ENCODE data around the gene TENM4. TPM values are rescaled to one million over a fixed set of nuclear protein-coding genes. Genes with fewer than 3 reads are reported as not detected.

TENM4 gene
- polyA plus RNA-seq, 2 of the 4 experiments (the other 2 are of a cell fraction) = 0.06 to 0.31 TPM

DNA sequence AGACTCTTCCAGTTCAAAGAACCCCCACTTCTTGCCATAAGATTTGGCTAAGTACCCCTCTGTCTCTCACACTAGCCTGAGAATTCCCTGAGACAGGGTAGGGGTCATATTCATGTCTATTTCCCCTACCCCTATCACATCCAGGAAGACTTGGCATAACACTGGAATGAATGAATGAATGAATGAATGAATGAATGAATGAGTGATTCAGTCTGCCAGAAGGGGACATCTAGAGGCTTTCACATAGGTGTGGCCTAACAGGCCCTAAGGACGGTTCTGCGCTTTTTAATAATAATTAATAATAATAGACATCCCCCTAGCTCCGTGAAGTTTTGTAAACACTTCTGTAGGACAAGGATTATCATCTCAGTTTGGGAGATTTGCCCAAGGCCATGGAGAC is 415.7 kb downstream of the TENM4 start:
- no peaks in the 10 kb centered on the region for H3K9me3 ChIP-seq
- TF ChIP-seq ESRRA (IDR thresholded peaks at IDR 0.05; ENCODE audit: borderline replicate concordance, low read length) (no peak), E2F6 (IDR thresholded peaks at IDR 0.05; ENCODE audit: borderline replicate concordance, low read depth) (no peak), SMC3 (IDR thresholded peaks at IDR 0.05) (no peak), BHLHE40 (IDR thresholded peaks at IDR 0.05; ENCODE audit: low read depth, low read length) (no peak)
- TF ChIP-seq, protein P1, sequence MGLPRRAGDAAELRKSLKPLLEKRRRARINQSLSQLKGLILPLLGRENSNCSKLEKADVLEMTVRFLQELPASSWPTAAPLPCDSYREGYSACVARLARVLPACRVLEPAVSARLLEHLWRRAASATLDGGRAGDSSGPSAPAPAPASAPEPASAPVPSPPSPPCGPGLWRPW (IDR thresholded peaks at IDR 0.05) = no peak
- no peak overlapping the region for H3K4me3 ChIP-seq
- ATAC-seq (no peak), DNase-seq (ENCODE audit: low read depth in 1 of 2, low spot score in 1 of 2) (no peak), FAIRE-seq (no peak)
- 90% methylated on average over 3 of the region's 3 CpGs for WGBS (ENCODE audit: missing lambda C conversion rate)
- ChIA-PET POLR2A (no interaction called here), CTCF (no interaction called here)
- no peak overlapping the region for H3K27ac ChIP-seq
- no peaks in the 10 kb centered on the region for H3K4me1 ChIP-seq
- H3K4me2 ChIP-seq = no peak overlapping the region

DNA sequence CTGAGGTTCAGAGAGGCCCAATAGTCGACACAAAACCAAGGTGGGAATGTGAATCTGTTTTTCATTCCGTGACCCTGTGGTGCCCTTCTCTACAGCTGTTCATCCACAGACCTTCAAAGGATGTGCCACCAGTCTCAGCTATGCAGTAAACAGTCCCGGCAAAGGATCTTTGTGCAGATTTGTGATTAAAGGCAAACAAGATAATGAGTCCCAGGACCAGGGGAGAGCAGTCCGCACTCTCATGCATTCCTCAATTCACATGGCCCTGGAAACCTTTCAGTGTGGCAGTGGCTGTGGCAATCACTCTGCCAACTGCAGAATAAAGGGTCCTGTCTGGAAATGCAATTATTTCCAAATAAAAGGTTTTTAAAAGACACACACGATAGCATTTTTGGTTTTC is 418.6 kb downstream of the TENM4 start:
- H3K27ac ChIP-seq = no peak overlapping the region
- ATAC-seq (no peak), DNase-seq (ENCODE audit: low read depth in 1 of 2, low spot score in 1 of 2) (no peak), FAIRE-seq (no peak)
- no peak overlapping the region for H3K4me2 ChIP-seq
- H3K4me3 ChIP-seq = no peak overlapping the region
- no peak for TF ChIP-seq FOXS1 (CRISPR knock-in tag; IDR thresholded peaks at IDR 0.05)
- no peak for TF ChIP-seq ZSCAN20 (CRISPR knock-in tag; IDR thresholded peaks at IDR 0.05)
- 33% methylated on average over 5 of the region's 5 CpGs for WGBS (ENCODE audit: missing lambda C conversion rate)
- POLR2A ChIA-PET = no interaction called here
- no peaks in the 10 kb centered on the region for H3K4me1 ChIP-seq
- CTCF ChIA-PET = no interaction called here
- no peaks in the 10 kb centered on the region for H3K9me3 ChIP-seq

GRCh38 chr11:79021601-79022000 is 419.2 kb downstream of the TENM4 start:
- no peaks in the 10 kb centered on the region for H3K4me1 ChIP-seq
- no peak overlapping the region for H3K27ac ChIP-seq

More at GRCh38 chr11:79021601-79022000, 419.2 kb downstream of the TENM4 start:
- Histone ChIP-seq H3K9me3 (no peaks in the 10 kb centered on the region), H3K4me2 (no peak overlapping the region), H3K4me3 (no peak overlapping the region)
- no peak for DNase-seq (ENCODE audit: low read depth in 1 of 2, low spot score in 1 of 2)
- 65% methylated on average over 1 of the region's 1 CpG for WGBS (ENCODE audit: missing lambda C conversion rate)
- TF ChIP-seq RFX5 (IDR thresholded peaks at IDR 0.05) (no peak), JUNB (IDR thresholded peaks at IDR 0.05) (no peak), ZFP36 (IDR thresholded peaks at IDR 0.05; ENCODE audit: borderline replicate concordance, partially characterized antibody) (no peak), CHD2 (IDR thresholded peaks at IDR 0.05; ENCODE audit: low read length, partially characterized antibody) (no peak), NPAS2 (CRISPR knock-in tag; IDR thresholded peaks at IDR 0.05; ENCODE audit: borderline replicate concordance) (no peak), HOXA7 (CRISPR knock-in tag; IDR thresholded peaks at IDR 0.05) (no peak), MAZ (IDR thresholded peaks at IDR 0.05; ENCODE audit: borderline replicate concordance, low read depth, low read length) (no peak), RNF2 (IDR thresholded peaks at IDR 0.05; ENCODE audit: borderline replicate concordance, low read depth) (no peak), USF2 (IDR thresholded peaks at IDR 0.05) (no peak), MAX (IDR thresholded peaks at IDR 0.05) (no peak), E2F6 (IDR thresholded peaks at IDR 0.05; ENCODE audit: borderline replicate concordance, low read depth) (no peak), EP300 (IDR thresholded peaks at IDR 0.05) (no peak), SMC3 (IDR thresholded peaks at IDR 0.05) (no peak), FOXS1 (CRISPR knock-in tag; IDR thresholded peaks at IDR 0.05) (no peak), ZC3H11A (IDR thresholded peaks at IDR 0.05) (no peak), FOSB (CRISPR knock-in tag; IDR thresholded peaks at IDR 0.05) (no peak), BCL3 (IDR thresholded peaks at IDR 0.05) (no peak)
- TF ChIP-seq, protein P1 (IDR thresholded peaks at IDR 0.05) = no peak
- TF ChIP-seq, protein P2, sequence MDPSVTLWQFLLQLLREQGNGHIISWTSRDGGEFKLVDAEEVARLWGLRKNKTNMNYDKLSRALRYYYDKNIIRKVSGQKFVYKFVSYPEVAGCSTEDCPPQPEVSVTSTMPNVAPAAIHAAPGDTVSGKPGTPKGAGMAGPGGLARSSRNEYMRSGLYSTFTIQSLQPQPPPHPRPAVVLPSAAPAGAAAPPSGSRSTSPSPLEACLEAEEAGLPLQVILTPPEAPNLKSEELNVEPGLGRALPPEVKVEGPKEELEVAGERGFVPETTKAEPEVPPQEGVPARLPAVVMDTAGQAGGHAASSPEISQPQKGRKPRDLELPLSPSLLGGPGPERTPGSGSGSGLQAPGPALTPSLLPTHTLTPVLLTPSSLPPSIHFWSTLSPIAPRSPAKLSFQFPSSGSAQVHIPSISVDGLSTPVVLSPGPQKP (IDR thresholded peaks at IDR 0.05; ENCODE audit: low read depth, low read length) = no peak
- TF ChIP-seq, protein P3, sequence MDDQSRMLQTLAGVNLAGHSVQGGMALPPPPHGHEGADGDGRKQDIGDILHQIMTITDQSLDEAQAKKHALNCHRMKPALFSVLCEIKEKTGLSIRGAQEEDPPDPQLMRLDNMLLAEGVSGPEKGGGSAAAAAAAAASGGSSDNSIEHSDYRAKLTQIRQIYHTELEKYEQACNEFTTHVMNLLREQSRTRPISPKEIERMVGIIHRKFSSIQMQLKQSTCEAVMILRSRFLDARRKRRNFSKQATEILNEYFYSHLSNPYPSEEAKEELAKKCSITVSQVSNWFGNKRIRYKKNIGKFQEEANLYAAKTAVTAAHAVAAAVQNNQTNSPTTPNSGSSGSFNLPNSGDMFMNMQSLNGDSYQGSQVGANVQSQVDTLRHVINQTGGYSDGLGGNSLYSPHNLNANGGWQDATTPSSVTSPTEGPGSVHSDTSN (IDR thresholded peaks at IDR 0.05) = no peak
- no peak for FAIRE-seq
- CTCF ChIA-PET = no interaction called here
- ATAC-seq = no peak
- POLR2A ChIA-PET = no interaction called here
